ENCODE data around the gene WDR90.

WDR90 gene

GRCh38 chr16:648781-649589 lies at the start of gene WDR90:
Gene WDR90, plus strand, starts transcription at chr16:649365. Its CDS starts 52 bp downstream, at chr16:649417.
- peak; percentile 64 for DNase-seq

GRCh38 chr16:600781-601180 lies 48.4 kb upstream of the WDR90 start:
- DNase-seq, result peak; percentile 25

GRCh38 chr16:603933-604332 lies 45.2 kb upstream of the WDR90 start:
- DNase-seq, result no peak

GRCh38 chr16:606656-607307 lies 42.4 kb upstream of the WDR90 start:
- DNase-seq, result no peak

- DNase-seq, result no peak
These were observed 41.1 kb upstream of the WDR90 start for GRCh38 chr16:608019-608418.

GRCh38 chr16:609316-609715 lies 39.8 kb upstream of the WDR90 start:
- no peak for DNase-seq

GRCh38 chr16:609984-610383 lies 39.2 kb upstream of the WDR90 start:
- DNase-seq, result no peak

- peak; percentile 44 for DNase-seq
These were observed 38.4 kb upstream of the WDR90 start for GRCh38 chr16:610513-611381.

GRCh38 chr16:615122-615521 lies 34.0 kb upstream of the WDR90 start:
- DNase-seq, result no peak

GRCh38 chr16:616733-617586 lies 32.2 kb upstream of the WDR90 start:
- no peak for DNase-seq

- no peak for DNase-seq
These were observed 31.3 kb upstream of the WDR90 start for GRCh38 chr16:617855-618254.

- no peak for DNase-seq
These were observed 29.6 kb upstream of the WDR90 start for GRCh38 chr16:619476-620100.

GRCh38 chr16:620700-621525 lies 28.3 kb upstream of the WDR90 start:
- DNase-seq, result no peak

- DNase-seq, result no peak
These were observed 27.5 kb upstream of the WDR90 start for GRCh38 chr16:621526-622105.

GRCh38 chr16:622920-623280 lies 26.3 kb upstream of the WDR90 start:
- no peak for DNase-seq

- DNase-seq, result no peak
These were observed 24.6 kb upstream of the WDR90 start for GRCh38 chr16:624526-625070.

GRCh38 chr16:625117-625976 lies 23.8 kb upstream of the WDR90 start:
- DNase-seq, result no peak

- no peak for DNase-seq
These were observed 23.0 kb upstream of the WDR90 start for GRCh38 chr16:625977-626765.
